Kidney (tissue), 14 donors: ENCODE data around the gene TIE1. TPM values are rescaled to one million over a fixed set of nuclear protein-coding genes. Genes with fewer than 3 reads are reported as not detected.
A peak's percentile ranks its signal among the peaks of the same experiment; 100 is the strongest.

ENCODE experiments used
- DNase-seq, 5 donors: peaks; one replicate each; pipeline ENCODE4 v3.0.0-alpha.2; 2013 to 2020
- FAIRE-seq: peaks from 2 replicates; lab custom pipeline; 2012; peaks lifted over from hg19 to GRCh38; lab: Jason Lieb, UNC
- H3K27ac ChIP-seq, 2 donors: one replicate each; pipeline ENCODE4 v1.7.0; 2013; ENCODE audit warnings: low read depth in 2 of 2, low read length in 2 of 2, inconsistent platforms in 1 of 2
- H3K27me3 ChIP-seq: one replicate; pipeline ENCODE4 v1.7.1; 2013; ENCODE audit warnings: low read length, inconsistent platforms; ENCODE audit not compliant: control insufficient read depth, insufficient read depth
- H3K36me3 ChIP-seq, 3 donors: one replicate each; pipeline versions ENCODE4 v1.7.0 to v1.7.1; 2013; ENCODE audit warnings: low read length in 3 of 3, control low read depth in 1 of 3, inconsistent platforms in 1 of 3; ENCODE audit not compliant: insufficient read depth in 3 of 3, control insufficient read depth in 2 of 3
- H3K4me1 ChIP-seq, 3 donors: one replicate each; pipeline versions ENCODE4 v1.7.0 to v1.7.1; 2013; ENCODE audit warnings: low read length in 3 of 3, inconsistent platforms in 1 of 3, low read depth in 1 of 3; ENCODE audit not compliant: control insufficient read depth in 2 of 3, insufficient read depth in 2 of 3
- H3K4me3 ChIP-seq, 3 donors: one replicate each; pipeline versions ENCODE4 v1.7.0 to v1.8.1; 2013; ENCODE audit warnings: low read length in 3 of 3, control low read depth in 1 of 3, inconsistent platforms in 1 of 3
- H3K9ac ChIP-seq, 3 donors: one replicate each; pipeline versions ENCODE4 v1.7.0 to v1.7.1; 2013; ENCODE audit warnings: low read length in 3 of 3, control low read depth in 1 of 3, inconsistent platforms in 1 of 3
- H3K9me3 ChIP-seq, 3 donors: one replicate each; pipeline versions ENCODE4 v1.7.0 to v1.7.1; 2013; ENCODE audit warnings: low read length in 3 of 3, control low read depth in 1 of 3, inconsistent platforms in 1 of 3; ENCODE audit not compliant: control insufficient read depth in 2 of 3, insufficient read depth in 1 of 3
- intact Hi-C: fragments of 100-400 bp; cut with DNase I; formaldehyde crosslinking; loops from one replicate; pipeline ENCODE4 v1.11.1; 2022
- polyA plus RNA-seq: library from polyadenylated mRNA; stranded (reverse); fragments of 350-450 nt; fragmentation: Illumina TruSeq; extraction: RNeasy Lipid Tissue Mini Kit (QIAGEN cat#74804); gene quantifications from one replicate; pipeline ENCODE4 v1.2.3, GENCODE V29; 2014; ENCODE audit warnings: low read depth, low replicate concordance; ENCODE audit not compliant: insufficient read depth
- total RNA-seq: library from RNA; stranded (reverse); fragmentation: NEBNext Ultra II Directional; extraction: Animal tissue kit (Norgen Biotek cat#: 25700); gene quantifications from one replicate; pipeline ENCODE4 v1.2.1, GENCODE V29; 2021
- TF ChIP-seq, protein P1 (sequence below): IDR thresholded peaks from 3 replicates; pipeline ENCODE4 v1.5.1; 2012; ENCODE audit warnings: mild to moderate bottlenecking, moderate library complexity, borderline replicate concordance; ENCODE audit not compliant: insufficient read depth; ENCODE audit errors: extremely low read depth
- donor health status: control.
- donor health status: control.
- donor health status: control.
- donor health status: control.
- donor health status: control.
- donor health status: DM: yes; HTN: yes; CAD: no.
- donor health status: Normal renal cell carcinoma (clear cell type).

Gene TIE1
- total and polyA plus RNA-seq, 2 donors from 2014 or later: 15.0 to 46.3 TPM

DNA sequence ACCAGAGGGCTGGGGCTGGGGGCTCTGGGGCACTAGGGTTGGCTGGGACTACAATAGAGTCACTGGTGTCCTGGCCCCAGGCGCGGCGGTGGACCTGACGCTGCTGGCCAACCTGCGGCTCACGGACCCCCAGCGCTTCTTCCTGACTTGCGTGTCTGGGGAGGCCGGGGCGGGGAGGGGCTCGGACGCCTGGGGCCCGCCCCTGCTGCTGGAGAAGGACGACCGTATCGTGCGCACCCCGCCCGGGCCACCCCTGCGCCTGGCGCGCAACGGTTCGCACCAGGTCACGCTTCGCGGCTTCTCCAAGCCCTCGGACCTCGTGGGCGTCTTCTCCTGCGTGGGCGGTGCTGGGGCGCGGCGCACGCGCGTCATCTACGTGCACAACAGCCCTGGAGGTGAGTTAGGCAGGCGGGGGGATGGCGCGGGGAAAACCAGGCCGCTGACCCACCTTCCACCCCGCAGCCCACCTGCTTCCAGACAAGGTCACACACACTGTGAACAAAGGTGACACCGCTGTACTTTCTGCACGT lies 4.1 kb downstream of the TIE1 start:
- Histone ChIP-seq H3K4me3 (no peak overlapping the region), H3K36me3 (peaks cover 0 to 3% (median 0%) of the 10 kb centered on the region in 3 donors), H3K27me3 (no peaks in the 10 kb centered on the region), H3K9ac (no peak overlapping the region), H3K9me3 (no peaks in the 10 kb centered on the region), H3K4me1 (peaks cover 0 to 12% (median 4%) of the 10 kb centered on the region in 3 donors), H3K27ac (no peak overlapping the region)
- TF ChIP-seq, protein P1, sequence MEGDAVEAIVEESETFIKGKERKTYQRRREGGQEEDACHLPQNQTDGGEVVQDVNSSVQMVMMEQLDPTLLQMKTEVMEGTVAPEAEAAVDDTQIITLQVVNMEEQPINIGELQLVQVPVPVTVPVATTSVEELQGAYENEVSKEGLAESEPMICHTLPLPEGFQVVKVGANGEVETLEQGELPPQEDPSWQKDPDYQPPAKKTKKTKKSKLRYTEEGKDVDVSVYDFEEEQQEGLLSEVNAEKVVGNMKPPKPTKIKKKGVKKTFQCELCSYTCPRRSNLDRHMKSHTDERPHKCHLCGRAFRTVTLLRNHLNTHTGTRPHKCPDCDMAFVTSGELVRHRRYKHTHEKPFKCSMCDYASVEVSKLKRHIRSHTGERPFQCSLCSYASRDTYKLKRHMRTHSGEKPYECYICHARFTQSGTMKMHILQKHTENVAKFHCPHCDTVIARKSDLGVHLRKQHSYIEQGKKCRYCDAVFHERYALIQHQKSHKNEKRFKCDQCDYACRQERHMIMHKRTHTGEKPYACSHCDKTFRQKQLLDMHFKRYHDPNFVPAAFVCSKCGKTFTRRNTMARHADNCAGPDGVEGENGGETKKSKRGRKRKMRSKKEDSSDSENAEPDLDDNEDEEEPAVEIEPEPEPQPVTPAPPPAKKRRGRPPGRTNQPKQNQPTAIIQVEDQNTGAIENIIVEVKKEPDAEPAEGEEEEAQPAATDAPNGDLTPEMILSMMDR: no peak
- DNase-seq (peak in 1 of 5 donors; percentile 67), FAIRE-seq (no peak)
- intact Hi-C loops: no loop called here

DNA sequence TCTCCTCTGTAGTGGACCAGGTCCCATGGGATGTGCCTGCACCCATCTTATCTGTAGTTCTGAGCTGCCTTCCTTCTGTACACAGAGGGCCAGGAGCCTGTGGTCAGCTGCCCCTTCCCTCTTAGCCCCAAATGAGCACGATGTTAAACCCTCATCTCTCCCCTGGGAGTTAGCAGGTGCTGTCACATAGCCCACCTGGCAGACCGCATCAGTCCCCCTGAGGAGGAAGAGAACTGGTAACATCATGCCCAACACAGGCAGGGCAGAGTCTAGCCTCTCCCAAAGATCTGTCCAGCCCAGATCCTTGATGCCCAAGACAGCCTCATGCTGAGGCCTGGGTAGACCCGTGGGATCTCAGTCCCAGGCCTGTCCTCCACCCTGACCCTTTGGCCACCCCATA lies 4.7 kb downstream of the TIE1 start:
- TF ChIP-seq, protein P1: no peak
- peaks cover 0 to 3% (median 0%) of the 10 kb centered on the region in 3 donors for H3K36me3 ChIP-seq
- no peaks in the 10 kb centered on the region for H3K27me3 ChIP-seq
- no peak overlapping the region for H3K9ac ChIP-seq
- no peak overlapping the region for H3K4me3 ChIP-seq
- peaks cover 0 to 12% (median 4%) of the 10 kb centered on the region in 3 donors for H3K4me1 ChIP-seq
- DNase-seq: no peak
- H3K9me3 ChIP-seq: no peaks in the 10 kb centered on the region
- no peak for FAIRE-seq
- no peak overlapping the region for H3K27ac ChIP-seq
- intact Hi-C loops: no loop called here

DNA sequence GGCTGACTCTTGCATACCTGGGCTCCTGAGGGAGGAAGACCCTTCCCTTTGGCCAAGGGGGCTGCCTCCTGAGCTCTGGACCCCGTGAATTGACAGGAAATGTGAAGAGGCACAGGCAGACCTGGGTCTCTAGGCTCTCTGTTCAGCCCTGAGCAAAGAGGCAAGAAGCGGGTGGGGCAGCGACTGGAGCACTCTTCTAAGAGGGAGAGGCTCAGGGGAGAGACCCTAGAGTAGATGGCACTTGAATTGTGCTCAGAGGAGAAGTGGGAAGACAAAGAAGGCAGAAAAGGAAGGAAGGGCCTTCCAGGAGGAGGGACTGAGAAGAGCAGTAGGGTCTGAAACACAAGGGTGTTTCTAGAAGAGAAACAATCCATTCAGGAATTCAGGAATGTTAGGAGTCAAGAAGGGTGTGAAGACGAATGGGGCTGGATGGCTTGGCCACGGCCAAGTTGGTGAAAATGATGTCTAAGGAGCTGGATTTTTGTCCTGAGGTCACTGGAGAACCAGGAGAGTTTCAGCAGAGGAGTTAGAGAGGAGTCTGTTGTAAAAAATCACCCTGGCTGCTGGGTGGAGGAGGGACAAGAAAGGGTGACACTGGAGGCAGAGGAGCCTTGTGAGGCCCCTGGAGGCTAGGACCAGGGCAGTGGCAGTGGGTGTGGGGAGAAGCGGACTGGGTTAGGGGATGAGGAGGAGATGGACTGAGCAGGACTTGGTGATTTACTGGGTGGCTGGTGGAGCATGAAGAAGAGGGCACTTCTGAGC lies 5.3 kb downstream of the TIE1 start:
- TF ChIP-seq, protein P1: no peak
- H3K9me3 ChIP-seq: no peaks in the 10 kb centered on the region
- FAIRE-seq (no peak), DNase-seq (peak in 1 of 5 donors; percentile 22)
- H3K4me1 ChIP-seq: peaks cover 0 to 12% (median 4%) of the 10 kb centered on the region in 3 donors
- no peak overlapping the region for H3K4me3 ChIP-seq
- intact Hi-C loops: no loop called here
- H3K9ac ChIP-seq: no peak overlapping the region
- no peak overlapping the region for H3K27ac ChIP-seq
- H3K36me3 ChIP-seq: peaks cover 0 to 3% (median 0%) of the 10 kb centered on the region in 3 donors
- no peaks in the 10 kb centered on the region for H3K27me3 ChIP-seq
